Liver (tissue), 9 donors: ENCODE measurements around the gene THAP11. TPM values are rescaled to one million over a fixed set of nuclear protein-coding genes. Genes with fewer than 3 reads are reported as not detected.

Experiments used
- DNase-seq: peaks from one replicate; pipeline ENCODE4 v3.0.0-alpha.2; 2017; ENCODE audit warnings: low spot score
- H3K27ac ChIP-seq, 2 donors: one replicate each; pipeline ENCODE4 v1.7.0; 2013; ENCODE audit warnings: inconsistent platforms in 2 of 2, low read length in 2 of 2, control low read depth in 1 of 2, low read depth in 1 of 2, mild to moderate bottlenecking in 1 of 2
- H3K27me3 ChIP-seq, 4 donors: one replicate each; pipeline versions ENCODE4 v1.6.1 to v1.7.0; 2013; ENCODE audit warnings: low read length in 3 of 4, inconsistent platforms in 1 of 4, mild to moderate bottlenecking in 1 of 4, moderate library complexity in 1 of 4; ENCODE audit not compliant: control insufficient read depth in 4 of 4, insufficient read depth in 4 of 4
- H3K36me3 ChIP-seq, 4 donors: one replicate each; pipeline versions ENCODE4 v1.6.1 to v1.7.0; 2013; ENCODE audit warnings: low read length in 3 of 4, mild to moderate bottlenecking in 3 of 4, low read depth in 1 of 4, moderate library complexity in 1 of 4; ENCODE audit not compliant: control insufficient read depth in 4 of 4, insufficient read depth in 3 of 4
- H3K4me1 ChIP-seq, 4 donors: one replicate each; pipeline versions ENCODE4 v1.6.1 to v1.7.0; 2013; ENCODE audit warnings: low read length in 3 of 4, mild to moderate bottlenecking in 3 of 4, moderate library complexity in 1 of 4; ENCODE audit not compliant: control insufficient read depth in 4 of 4, insufficient read depth in 4 of 4
- H3K4me3 ChIP-seq, 3 donors: one replicate each; pipeline versions ENCODE4 v1.6.1 to v1.7.0; 2013; ENCODE audit warnings: low read length in 3 of 3, control low read depth in 1 of 3, low read depth in 1 of 3, mild to moderate bottlenecking in 1 of 3
- H3K9ac ChIP-seq, 2 donors: one replicate each; pipeline ENCODE4 v1.7.0; 2013; ENCODE audit warnings: low read length in 2 of 2, mild to moderate bottlenecking in 2 of 2, moderate library complexity in 2 of 2, control low read depth in 1 of 2, low read depth in 1 of 2
- H3K9me3 ChIP-seq, 4 donors: one replicate each; pipeline versions ENCODE4 v1.6.1 to v1.7.0; 2013; ENCODE audit warnings: low read length in 3 of 4; ENCODE audit not compliant: control insufficient read depth in 4 of 4
- EGR1 ChIP-seq, 2 donors: IDR thresholded peaks; 2 replicates each; pipeline ENCODE4 v1.6.1; 2016 to 2018; ENCODE audit warnings: antibody characterized with exemption in 2 of 2, low read depth in 2 of 2
- FOXA1 ChIP-seq: IDR thresholded peaks from 2 replicates; pipeline ENCODE4 v1.6.1; 2016; ENCODE audit warnings: antibody characterized with exemption
- FOXA2 ChIP-seq: IDR thresholded peaks from 2 replicates; pipeline ENCODE4 v1.6.1; 2016; ENCODE audit warnings: antibody characterized with exemption
- GABPA ChIP-seq, 2 donors: IDR thresholded peaks in 1 of 2; conservative IDR thresholded peaks in 1 of 2; 2 replicates each; pipeline ENCODE4 v1.6.1; 2016; ENCODE audit warnings: antibody characterized with exemption in 2 of 2, mild to moderate bottlenecking in 1 of 2, moderate library complexity in 1 of 2
- HNF4A ChIP-seq, 2 donors: conservative IDR thresholded peaks; 2 replicates each; pipeline ENCODE4 v1.6.1; 2016; ENCODE audit warnings: antibody characterized with exemption in 2 of 2, mild to moderate bottlenecking in 2 of 2
- JUND ChIP-seq, 2 donors: IDR thresholded peaks; 2 replicates each; pipeline ENCODE4 v1.6.1; 2016; ENCODE audit warnings: antibody characterized with exemption in 2 of 2
- NR2F2 ChIP-seq: IDR thresholded peaks from 2 replicates; pipeline ENCODE4 v1.6.1; 2016; ENCODE audit warnings: antibody characterized with exemption
- RAD21 ChIP-seq, 2 donors: IDR thresholded peaks; 2 replicates each; pipeline ENCODE4 v1.6.1; 2016; ENCODE audit warnings: antibody characterized with exemption in 2 of 2, mild to moderate bottlenecking in 2 of 2
- RXRA ChIP-seq, 2 donors: IDR thresholded peaks; 2 replicates each; pipeline ENCODE4 v1.6.1; 2017 to 2018; ENCODE audit warnings: antibody characterized with exemption in 2 of 2, mild to moderate bottlenecking in 1 of 2
- SP1 ChIP-seq: IDR thresholded peaks from 2 replicates; pipeline ENCODE4 v1.6.1; 2018; ENCODE audit warnings: antibody characterized with exemption, mild to moderate bottlenecking
- TAF1 ChIP-seq: conservative IDR thresholded peaks from 2 replicates; pipeline ENCODE4 v1.6.1; 2016; ENCODE audit warnings: antibody characterized with exemption, mild to moderate bottlenecking
- YY1 ChIP-seq: IDR thresholded peaks from 2 replicates; pipeline ENCODE4 v1.6.1; 2016; ENCODE audit warnings: antibody characterized with exemption, mild to moderate bottlenecking
- WGBS: extraction: QIAGEN DNeasy Blood & Tissue Kit; methylation state at CpG from one replicate; pipeline ENCODE4 v1.1.7; 2013; 5-methylcytosine and 5-hydroxymethylcytosine counted together
- polyA plus RNA-seq, 2 donors: library from polyadenylated mRNA; stranded (reverse) in 1 of 2; unstranded in 1 of 2; fragments of 200-250 nt in 1 of 2; fragments of >200 nt in 1 of 2; fragmentation: Nextera tagmentation in 1 of 2; extraction: Ambion mirVana in 1 of 2; gene quantifications; one replicate each; pipeline versions ENCODE4 v1.2.1 to v1.2.3, GENCODE V29; 2013 to 2015
- total RNA-seq, 2 donors: library from RNA; depleted of rRNA; stranded (reverse); fragments of >200 nt; gene quantifications; one replicate each; pipeline ENCODE4 v1.2.3, GENCODE V29; 2014
- TF ChIP-seq, protein P1 (sequence below): IDR thresholded peaks from 2 replicates; pipeline ENCODE4 v1.6.1; 2016; ENCODE audit warnings: antibody characterized with exemption
- TF ChIP-seq, protein P2 (sequence below): IDR thresholded peaks from 2 replicates; pipeline ENCODE4 v1.6.1; 2016; ENCODE audit warnings: antibody characterized with exemption
- TF ChIP-seq, protein P3 (sequence below): IDR thresholded peaks from 2 replicates; pipeline ENCODE4 v1.6.1; 2016; ENCODE audit warnings: antibody characterized with exemption, mild to moderate bottlenecking
- donor health status: healthy.
- donor health status: healthy.
- donor health status: healthy.
- donor health status: healthy.
- donor health status: healthy.

Gene THAP11
- total and polyA plus RNA-seq, 4 donors, result 6.7 to 19.7 (median 11.8) TPM

DNA sequence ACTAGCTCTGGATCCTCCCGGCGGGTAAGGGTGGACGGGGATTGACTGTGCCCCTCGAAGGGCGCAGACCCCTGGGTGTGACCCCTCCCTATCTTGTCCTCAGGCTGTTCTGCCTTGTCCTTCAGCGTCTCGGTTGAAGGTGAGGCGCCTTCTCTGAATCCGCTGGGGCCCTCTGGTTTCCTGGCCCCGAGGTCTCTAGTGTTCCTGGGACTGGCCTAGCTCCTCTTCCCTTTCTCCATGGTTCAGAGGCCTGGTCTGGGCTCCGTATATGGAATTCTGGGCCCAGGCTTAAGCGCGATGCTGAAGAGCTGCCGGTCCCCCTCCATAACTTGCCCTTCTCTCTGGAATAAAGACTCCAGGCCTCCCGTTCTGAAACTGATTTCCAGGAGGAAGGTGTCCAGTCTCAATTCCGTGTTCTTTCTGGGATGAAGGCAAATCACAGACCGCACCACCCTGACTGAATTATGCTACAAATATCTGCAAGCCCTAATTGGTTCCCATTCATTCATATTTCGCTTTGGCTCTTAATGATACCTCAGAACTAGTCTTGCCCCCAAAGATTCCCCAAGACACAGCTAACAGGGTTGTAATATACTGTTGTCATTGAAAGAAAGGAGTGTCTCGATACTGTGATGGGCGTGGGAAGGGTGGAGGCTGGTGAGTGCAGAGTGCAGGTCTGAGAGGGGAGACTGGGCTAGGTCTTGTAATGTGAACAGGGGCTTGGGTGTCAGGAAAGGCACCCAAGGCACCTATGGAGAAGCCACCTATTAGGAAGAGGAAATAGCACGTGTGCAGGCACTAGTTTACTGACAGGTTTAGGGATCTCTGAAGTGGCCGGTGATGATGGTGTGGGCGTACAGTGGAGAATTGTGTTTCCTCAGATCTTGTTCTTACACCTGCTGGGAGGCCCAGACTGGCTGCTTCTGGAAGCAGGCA, 31.6 kb downstream of the THAP11 start:
- H3K27ac ChIP-seq, result peak overlapping the region; percentile 63 to 66
- peak overlapping the region; percentile 70 to 79 for H3K9ac ChIP-seq
- H3K4me3 ChIP-seq, result peak overlapping the region; percentile 85 to 91 (median 90)
- no peak for DNase-seq
- TF ChIP-seq GABPA (IDR thresholded peaks at IDR 0.05 in 1 of 2, conservative IDR thresholded peaks at IDR 0.05 in 1 of 2), result no peak
- no peak for TF ChIP-seq YY1
- TF ChIP-seq HNF4A (conservative IDR thresholded peaks at IDR 0.05), result no peak
- no peak for TF ChIP-seq FOXA2
- no peak for TF ChIP-seq TAF1
- TF ChIP-seq RXRA (IDR thresholded peaks at IDR 0.05), result no peak
- TF ChIP-seq JUND (IDR thresholded peaks at IDR 0.05), result no peak
- TF ChIP-seq, protein P1, sequence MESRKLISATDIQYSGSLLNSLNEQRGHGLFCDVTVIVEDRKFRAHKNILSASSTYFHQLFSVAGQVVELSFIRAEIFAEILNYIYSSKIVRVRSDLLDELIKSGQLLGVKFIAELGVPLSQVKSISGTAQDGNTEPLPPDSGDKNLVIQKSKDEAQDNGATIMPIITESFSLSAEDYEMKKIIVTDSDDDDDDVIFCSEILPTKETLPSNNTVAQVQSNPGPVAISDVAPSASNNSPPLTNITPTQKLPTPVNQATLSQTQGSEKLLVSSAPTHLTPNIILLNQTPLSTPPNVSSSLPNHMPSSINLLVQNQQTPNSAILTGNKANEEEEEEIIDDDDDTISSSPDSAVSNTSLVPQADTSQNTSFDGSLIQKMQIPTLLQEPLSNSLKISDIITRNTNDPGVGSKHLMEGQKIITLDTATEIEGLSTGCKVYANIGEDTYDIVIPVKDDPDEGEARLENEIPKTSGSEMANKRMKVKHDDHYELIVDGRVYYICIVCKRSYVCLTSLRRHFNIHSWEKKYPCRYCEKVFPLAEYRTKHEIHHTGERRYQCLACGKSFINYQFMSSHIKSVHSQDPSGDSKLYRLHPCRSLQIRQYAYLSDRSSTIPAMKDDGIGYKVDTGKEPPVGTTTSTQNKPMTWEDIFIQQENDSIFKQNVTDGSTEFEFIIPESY, result no peak
- no peak for TF ChIP-seq FOXA1
- no peak for TF ChIP-seq RAD21 (IDR thresholded peaks at IDR 0.05)
- TF ChIP-seq, protein P2, sequence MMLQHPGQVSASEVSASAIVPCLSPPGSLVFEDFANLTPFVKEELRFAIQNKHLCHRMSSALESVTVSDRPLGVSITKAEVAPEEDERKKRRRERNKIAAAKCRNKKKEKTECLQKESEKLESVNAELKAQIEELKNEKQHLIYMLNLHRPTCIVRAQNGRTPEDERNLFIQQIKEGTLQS, result no peak
- TF ChIP-seq SP1, result no peak
- TF ChIP-seq, protein P3, sequence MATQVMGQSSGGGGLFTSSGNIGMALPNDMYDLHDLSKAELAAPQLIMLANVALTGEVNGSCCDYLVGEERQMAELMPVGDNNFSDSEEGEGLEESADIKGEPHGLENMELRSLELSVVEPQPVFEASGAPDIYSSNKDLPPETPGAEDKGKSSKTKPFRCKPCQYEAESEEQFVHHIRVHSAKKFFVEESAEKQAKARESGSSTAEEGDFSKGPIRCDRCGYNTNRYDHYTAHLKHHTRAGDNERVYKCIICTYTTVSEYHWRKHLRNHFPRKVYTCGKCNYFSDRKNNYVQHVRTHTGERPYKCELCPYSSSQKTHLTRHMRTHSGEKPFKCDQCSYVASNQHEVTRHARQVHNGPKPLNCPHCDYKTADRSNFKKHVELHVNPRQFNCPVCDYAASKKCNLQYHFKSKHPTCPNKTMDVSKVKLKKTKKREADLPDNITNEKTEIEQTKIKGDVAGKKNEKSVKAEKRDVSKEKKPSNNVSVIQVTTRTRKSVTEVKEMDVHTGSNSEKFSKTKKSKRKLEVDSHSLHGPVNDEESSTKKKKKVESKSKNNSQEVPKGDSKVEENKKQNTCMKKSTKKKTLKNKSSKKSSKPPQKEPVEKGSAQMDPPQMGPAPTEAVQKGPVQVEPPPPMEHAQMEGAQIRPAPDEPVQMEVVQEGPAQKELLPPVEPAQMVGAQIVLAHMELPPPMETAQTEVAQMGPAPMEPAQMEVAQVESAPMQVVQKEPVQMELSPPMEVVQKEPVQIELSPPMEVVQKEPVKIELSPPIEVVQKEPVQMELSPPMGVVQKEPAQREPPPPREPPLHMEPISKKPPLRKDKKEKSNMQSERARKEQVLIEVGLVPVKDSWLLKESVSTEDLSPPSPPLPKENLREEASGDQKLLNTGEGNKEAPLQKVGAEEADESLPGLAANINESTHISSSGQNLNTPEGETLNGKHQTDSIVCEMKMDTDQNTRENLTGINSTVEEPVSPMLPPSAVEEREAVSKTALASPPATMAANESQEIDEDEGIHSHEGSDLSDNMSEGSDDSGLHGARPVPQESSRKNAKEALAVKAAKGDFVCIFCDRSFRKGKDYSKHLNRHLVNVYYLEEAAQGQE, result no peak
- no peak for TF ChIP-seq EGR1 (IDR thresholded peaks at IDR 0.05; ENCODE audit: low read depth in 2 of 2)
- TF ChIP-seq NR2F2, result no peak
- no peaks in the 10 kb centered on the region for H3K9me3 ChIP-seq
- no peaks in the 10 kb centered on the region for H3K27me3 ChIP-seq
- peaks cover 5 to 29% (median 20%) of the 10 kb centered on the region in 4 donors for H3K36me3 ChIP-seq
- WGBS, result 18% methylated on average over 23 of the region's 23 CpGs
- H3K4me1 ChIP-seq, result peaks cover 2 to 39% (median 30%) of the 10 kb centered on the region in 4 donors

DNA sequence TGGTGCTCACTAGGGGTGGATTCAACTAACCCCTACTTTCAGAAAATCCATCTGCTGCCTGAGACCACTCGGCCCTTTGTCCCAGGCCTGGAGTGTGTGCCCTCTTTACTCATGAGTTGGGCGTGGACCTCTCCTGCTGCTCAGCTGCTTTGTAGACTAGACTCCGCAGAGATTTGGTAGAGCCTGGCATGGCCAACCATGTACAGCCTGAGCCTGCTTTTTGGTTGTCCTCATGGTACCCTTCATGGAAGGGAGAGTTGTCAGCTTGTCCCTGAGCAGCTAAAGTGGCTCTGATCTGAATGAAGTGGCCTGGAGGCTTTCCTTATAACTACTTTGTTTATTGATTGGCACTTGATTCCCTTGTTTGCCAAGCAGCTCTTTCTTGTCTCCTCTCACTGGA, 32.3 kb downstream of the THAP11 start:
- no peak overlapping the region for H3K27ac ChIP-seq

More for the DNA sequence above, 32.3 kb downstream of the THAP11 start:
- Histone ChIP-seq H3K36me3 (peaks cover 10 to 32% (median 25%) of the 10 kb centered on the region in 4 donors), H3K9ac (no peak overlapping the region), H3K9me3 (no peaks in the 10 kb centered on the region), H3K4me1 (peaks cover 2 to 39% (median 30%) of the 10 kb centered on the region in 4 donors), H3K27me3 (no peaks in the 10 kb centered on the region), H3K4me3 (no peak overlapping the region)
- DNase-seq, result no peak
- TF ChIP-seq GABPA (IDR thresholded peaks at IDR 0.05 in 1 of 2, conservative IDR thresholded peaks at IDR 0.05 in 1 of 2), result no peak
- WGBS, result 86% methylated on average over 3 of the region's 3 CpGs
